ENCODE results near the gene REX1BD. TPM values are rescaled to one million over a fixed set of nuclear protein-coding genes. Genes with fewer than 3 reads are reported as not detected.

REX1BD gene
- total and polyA plus RNA-seq, 2 of the 13 experiments (the other 11 are each of a cell fraction or from before 2014, with no cell fraction given), result 7.5 to 25.4 TPM

- TF ChIP-seq ZNF276 (CRISPR knock-in tag; IDR thresholded peaks at IDR 0.05; ENCODE audit: low read depth), result no peak
- TF ChIP-seq, protein P1, sequence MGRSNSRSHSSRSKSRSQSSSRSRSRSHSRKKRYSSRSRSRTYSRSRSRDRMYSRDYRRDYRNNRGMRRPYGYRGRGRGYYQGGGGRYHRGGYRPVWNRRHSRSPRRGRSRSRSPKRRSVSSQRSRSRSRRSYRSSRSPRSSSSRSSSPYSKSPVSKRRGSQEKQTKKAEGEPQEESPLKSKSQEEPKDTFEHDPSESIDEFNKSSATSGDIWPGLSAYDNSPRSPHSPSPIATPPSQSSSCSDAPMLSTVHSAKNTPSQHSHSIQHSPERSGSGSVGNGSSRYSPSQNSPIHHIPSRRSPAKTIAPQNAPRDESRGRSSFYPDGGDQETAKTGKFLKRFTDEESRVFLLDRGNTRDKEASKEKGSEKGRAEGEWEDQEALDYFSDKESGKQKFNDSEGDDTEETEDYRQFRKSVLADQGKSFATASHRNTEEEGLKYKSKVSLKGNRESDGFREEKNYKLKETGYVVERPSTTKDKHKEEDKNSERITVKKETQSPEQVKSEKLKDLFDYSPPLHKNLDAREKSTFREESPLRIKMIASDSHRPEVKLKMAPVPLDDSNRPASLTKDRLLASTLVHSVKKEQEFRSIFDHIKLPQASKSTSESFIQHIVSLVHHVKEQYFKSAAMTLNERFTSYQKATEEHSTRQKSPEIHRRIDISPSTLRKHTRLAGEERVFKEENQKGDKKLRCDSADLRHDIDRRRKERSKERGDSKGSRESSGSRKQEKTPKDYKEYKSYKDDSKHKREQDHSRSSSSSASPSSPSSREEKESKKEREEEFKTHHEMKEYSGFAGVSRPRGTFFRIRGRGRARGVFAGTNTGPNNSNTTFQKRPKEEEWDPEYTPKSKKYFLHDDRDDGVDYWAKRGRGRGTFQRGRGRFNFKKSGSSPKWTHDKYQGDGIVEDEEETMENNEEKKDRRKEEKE (IDR thresholded peaks at IDR 0.05), result no peak
- peak; percentile 72 for TF ChIP-seq HNRNPK (IDR thresholded peaks at IDR 0.05; ENCODE audit: low read depth, low read length, poor library complexity, severe bottlenecking)
- no peak; the same call in 1 of the 2 replicates for TF ChIP-seq RERE (CRISPR knock-in tag; IDR thresholded peaks at IDR 0.05; ENCODE audit: low read depth)
- TF ChIP-seq RFXAP (CRISPR knock-in tag; IDR thresholded peaks at IDR 0.05; ENCODE audit: borderline replicate concordance), result peak; percentile 40; the same call in 1 of the 2 replicates
- TF ChIP-seq ZNF253 (CRISPR knock-in tag; IDR thresholded peaks at IDR 0.05; ENCODE audit: borderline replicate concordance), result 0 out of 2 replicates have a peak, but pooled peaks have one; percentile 24
- TF ChIP-seq ZNF740 (CRISPR knock-in tag; IDR thresholded peaks at IDR 0.05), result peak; percentile 94
- TF ChIP-seq HMG20B (CRISPR knock-in tag; conservative IDR thresholded peaks at IDR 0.05), result no peak; the same call in none of the 2 replicates
- peak; percentile 14; the same call in 1 of the 3 replicates for TF ChIP-seq MXI1 (IDR thresholded peaks at IDR 0.05; ENCODE audit: borderline replicate concordance, low read depth, low read length)
- TF ChIP-seq ZNF609 (CRISPR knock-in tag; IDR thresholded peaks at IDR 0.05; ENCODE audit: borderline replicate concordance), result peak; percentile 87
- TF ChIP-seq NCOA2 (CRISPR knock-in tag; IDR thresholded peaks at IDR 0.05), result peak; percentile 84
These were observed 22.1 kb downstream of the REX1BD start (continued) for GRCh38 chr19:18610556-18611326.
